ENCODE data around the gene OR10D3. TPM values are rescaled to one million over a fixed set of nuclear protein-coding genes. Genes with fewer than 3 reads are reported as not detected.

Gene OR10D3
- total and polyA plus RNA-seq, 2 of the 8 experiments (the other 6 are each of a cell fraction or from before 2014, with no cell fraction given), result not detected

DNA sequence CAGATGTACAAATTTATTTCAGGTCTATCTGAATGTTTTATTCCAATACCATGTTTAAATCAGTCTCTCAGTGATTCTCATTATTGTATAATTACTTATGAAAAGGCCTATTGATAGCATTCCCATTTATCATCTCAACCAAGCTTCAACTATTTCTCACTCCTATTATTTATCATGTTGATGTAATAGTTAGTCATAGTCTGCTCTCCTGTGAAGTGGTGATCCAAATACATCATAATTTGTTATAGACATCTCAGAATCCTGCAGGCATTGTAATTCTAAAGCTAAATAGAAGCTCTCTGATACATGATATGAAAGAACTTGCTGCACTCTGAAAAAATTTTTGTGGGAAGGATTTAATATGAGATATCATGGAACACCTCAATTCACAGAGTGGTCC, 36.0 kb downstream of the OR10D3 start:
- DNase-seq (ENCODE audit: low read depth in 1 of 2, low spot score in 2 of 2) (no peak), FAIRE-seq (no peak)
- no peak overlapping the region for H3K23ac ChIP-seq (ENCODE audit: insufficient read length)
- no peak overlapping the region for H3K4me3 ChIP-seq (ENCODE audit: extremely low read depth in 1 of 4, insufficient read depth in 2 of 4, low read depth in 3 of 4, low read length in 4 of 4)
- H2AFZ ChIP-seq (ENCODE audit: low read length), result no peak overlapping the region
- no peaks in the 10 kb centered on the region for H4K20me1 ChIP-seq (replicated peaks in 1 of 2; ENCODE audit: control insufficient read depth in 1 of 2, insufficient read depth in 2 of 2, low read length in 2 of 2)
- no peaks in the 10 kb centered on the region for H3K4me1 ChIP-seq (replicated peaks in 1 of 4; ENCODE audit: control insufficient read depth in 3 of 4, insufficient read depth in 4 of 4, low read length in 3 of 4)
- H2BK120ac ChIP-seq (replicated peaks; ENCODE audit: low read depth, low read length), result no peak overlapping the region
- H2BK12ac ChIP-seq (ENCODE audit: low read depth, low read length), result no peak overlapping the region
- H4K91ac ChIP-seq (replicated peaks; ENCODE audit: insufficient read length, low read length), result no peak overlapping the region
- H2AK5ac ChIP-seq (ENCODE audit: low read depth, low read length), result no peak overlapping the region
- no peaks in the 10 kb centered on the region for H3K79me2 ChIP-seq (ENCODE audit: control insufficient read depth in 1 of 2, insufficient read depth in 2 of 2, low read length in 2 of 2)
- H3K56ac ChIP-seq (replicated peaks; ENCODE audit: insufficient read length, low read depth, low read length), result no peak overlapping the region
- no peak overlapping the region for H2BK5ac ChIP-seq (ENCODE audit: low read depth, low read length)
- H3K79me1 ChIP-seq (ENCODE audit: low read depth, low read length), result no peaks in the 10 kb centered on the region
- no peaks in the 10 kb centered on the region for H3K36me3 ChIP-seq (ENCODE audit: control insufficient read depth in 2 of 4, insufficient read depth in 4 of 4, low read length in 3 of 4)
- H3K4me2 ChIP-seq (ENCODE audit: insufficient read depth in 1 of 2, low read depth in 2 of 2, low read length in 2 of 2), result no peak overlapping the region
- H3K27me3 ChIP-seq (replicated peaks in 1 of 4; ENCODE audit: control insufficient read depth in 3 of 4, extremely low read depth in 1 of 4, insufficient read depth in 3 of 4, low read length in 3 of 4), result no peaks in the 10 kb centered on the region
- POLR2A ChIA-PET (ENCODE audit: partially characterized antibody), result no interaction called here
- no peak overlapping the region for H3K18ac ChIP-seq (ENCODE audit: extremely low read depth, low read length)
- TF ChIP-seq EGR1 (IDR thresholded peaks at IDR 0.05; ENCODE audit: borderline replicate concordance, low read depth, low read length) (no peak), EZH2 (IDR thresholded peaks at IDR 0.05; ENCODE audit: low read depth, low read length, severe bottlenecking) (no peak), KDM4A (IDR thresholded peaks at IDR 0.05; ENCODE audit: low read depth, low read length, severe bottlenecking) (no peak), RFX5 (IDR thresholded peaks at IDR 0.05; ENCODE audit: borderline replicate concordance, low read depth, low read length) (no peak), POU5F1 (IDR thresholded peaks at IDR 0.05; ENCODE audit: low read depth, low read length) (no peak), TEAD4 (IDR thresholded peaks at IDR 0.05; ENCODE audit: low read depth, low read length) (no peak), SIRT6 (IDR thresholded peaks at IDR 0.05; ENCODE audit: low read length) (no peak)
- TF ChIP-seq, protein P1, sequence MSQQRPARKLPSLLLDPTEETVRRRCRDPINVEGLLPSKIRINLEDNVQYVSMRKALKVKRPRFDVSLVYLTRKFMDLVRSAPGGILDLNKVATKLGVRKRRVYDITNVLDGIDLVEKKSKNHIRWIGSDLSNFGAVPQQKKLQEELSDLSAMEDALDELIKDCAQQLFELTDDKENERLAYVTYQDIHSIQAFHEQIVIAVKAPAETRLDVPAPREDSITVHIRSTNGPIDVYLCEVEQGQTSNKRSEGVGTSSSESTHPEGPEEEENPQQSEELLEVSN (IDR thresholded peaks at IDR 0.05), result no peak
- TF ChIP-seq, protein P2, sequence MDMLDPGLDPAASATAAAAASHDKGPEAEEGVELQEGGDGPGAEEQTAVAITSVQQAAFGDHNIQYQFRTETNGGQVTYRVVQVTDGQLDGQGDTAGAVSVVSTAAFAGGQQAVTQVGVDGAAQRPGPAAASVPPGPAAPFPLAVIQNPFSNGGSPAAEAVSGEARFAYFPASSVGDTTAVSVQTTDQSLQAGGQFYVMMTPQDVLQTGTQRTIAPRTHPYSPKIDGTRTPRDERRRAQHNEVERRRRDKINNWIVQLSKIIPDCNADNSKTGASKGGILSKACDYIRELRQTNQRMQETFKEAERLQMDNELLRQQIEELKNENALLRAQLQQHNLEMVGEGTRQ (IDR thresholded peaks at IDR 0.05; ENCODE audit: low read length), result no peak
- CTCF ChIA-PET (ENCODE audit: partially characterized antibody), result interaction anchor here (0.6 to 1.8 kb wide), 4 partner anchors 36 to 507 kb away, joined by 3 to 5 read pairs (median 3); no protein-coding TSS in a partner anchor
- no peak overlapping the region for H4K8ac ChIP-seq (ENCODE audit: extremely low read depth, insufficient read depth, low read length)
- no peak overlapping the region for H3K9ac ChIP-seq (replicated peaks in 1 of 4; ENCODE audit: extremely low read depth in 1 of 4, low read depth in 3 of 4, low read length in 3 of 4)
- H2BK20ac ChIP-seq (ENCODE audit: low read length), result no peak overlapping the region
- H3K4ac ChIP-seq (replicated peaks; ENCODE audit: insufficient read length, low read depth, low read length), result no peak overlapping the region
- no peak overlapping the region for H3K27ac ChIP-seq (ENCODE audit: low read depth, low read length)
- no peak overlapping the region for H2BK15ac ChIP-seq (ENCODE audit: low read length)
- no peaks in the 10 kb centered on the region for H3K9me3 ChIP-seq (ENCODE audit: insufficient read depth in 2 of 2, low read depth in 1 of 2, low read length in 1 of 2)
- no peak overlapping the region for H4K5ac ChIP-seq (ENCODE audit: insufficient read length, low read depth, low read length)
- H3K14ac ChIP-seq (ENCODE audit: insufficient read length), result no peak overlapping the region
- no peaks in the 10 kb centered on the region for H3K23me2 ChIP-seq (ENCODE audit: low read depth, low read length)
